HL-60 (cell line): ENCODE data around the gene BAZ2B.

Experiments
- POLR2AphosphoS5 ChIP-seq: IDR thresholded peaks from 2 replicates; pipeline ENCODE4 v1.6.1; 2012; ENCODE audit warnings: low read depth
- SPI1 ChIP-seq: IDR thresholded peaks from 2 replicates; pipeline ENCODE4 v1.6.1; 2012; ENCODE audit warnings: low read depth, mild to moderate bottlenecking, borderline replicate concordance
- TF ChIP-seq, protein P1 (sequence below): IDR thresholded peaks from one replicate; pipeline ENCODE4 v1.5.1; 2011; ENCODE audit warnings: low read length, control low read depth, inconsistent platforms; ENCODE audit not compliant: insufficient read depth

DNA sequence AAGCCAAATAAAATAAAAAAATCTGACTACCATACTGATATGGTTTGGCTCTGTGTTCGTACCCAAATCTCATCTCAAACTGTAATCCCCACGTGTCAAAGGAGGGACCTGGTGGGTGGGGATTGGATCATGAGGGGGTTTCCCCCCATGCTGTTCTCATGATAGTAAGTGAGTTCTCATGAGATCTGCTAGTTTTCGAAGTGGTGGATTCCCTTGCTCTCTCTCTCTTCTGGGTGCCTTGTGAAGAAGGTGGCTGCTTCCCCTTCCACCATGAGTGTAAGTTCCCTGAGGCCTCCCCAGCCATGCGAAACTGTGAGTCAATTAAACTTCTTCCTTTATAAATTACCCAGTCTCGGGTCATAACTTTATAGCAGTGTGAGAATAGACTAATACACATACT, 206.1 kb downstream of the BAZ2B start:
- TF ChIP-seq, protein P1, sequence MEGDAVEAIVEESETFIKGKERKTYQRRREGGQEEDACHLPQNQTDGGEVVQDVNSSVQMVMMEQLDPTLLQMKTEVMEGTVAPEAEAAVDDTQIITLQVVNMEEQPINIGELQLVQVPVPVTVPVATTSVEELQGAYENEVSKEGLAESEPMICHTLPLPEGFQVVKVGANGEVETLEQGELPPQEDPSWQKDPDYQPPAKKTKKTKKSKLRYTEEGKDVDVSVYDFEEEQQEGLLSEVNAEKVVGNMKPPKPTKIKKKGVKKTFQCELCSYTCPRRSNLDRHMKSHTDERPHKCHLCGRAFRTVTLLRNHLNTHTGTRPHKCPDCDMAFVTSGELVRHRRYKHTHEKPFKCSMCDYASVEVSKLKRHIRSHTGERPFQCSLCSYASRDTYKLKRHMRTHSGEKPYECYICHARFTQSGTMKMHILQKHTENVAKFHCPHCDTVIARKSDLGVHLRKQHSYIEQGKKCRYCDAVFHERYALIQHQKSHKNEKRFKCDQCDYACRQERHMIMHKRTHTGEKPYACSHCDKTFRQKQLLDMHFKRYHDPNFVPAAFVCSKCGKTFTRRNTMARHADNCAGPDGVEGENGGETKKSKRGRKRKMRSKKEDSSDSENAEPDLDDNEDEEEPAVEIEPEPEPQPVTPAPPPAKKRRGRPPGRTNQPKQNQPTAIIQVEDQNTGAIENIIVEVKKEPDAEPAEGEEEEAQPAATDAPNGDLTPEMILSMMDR, result no peak
- TF ChIP-seq SPI1, result no peak
- TF ChIP-seq POLR2AphosphoS5, result no peak
